Measurements from ENCODE around the gene FYTTD1. TPM values are rescaled to one million over a fixed set of nuclear protein-coding genes. Genes with fewer than 3 reads are reported as not detected.
A peak's percentile ranks its signal among the peaks of the same experiment; 100 is the strongest.

Gene FYTTD1
- total RNA-seq, 1 donor from 2014 or later = 50.8 TPM

DNA sequence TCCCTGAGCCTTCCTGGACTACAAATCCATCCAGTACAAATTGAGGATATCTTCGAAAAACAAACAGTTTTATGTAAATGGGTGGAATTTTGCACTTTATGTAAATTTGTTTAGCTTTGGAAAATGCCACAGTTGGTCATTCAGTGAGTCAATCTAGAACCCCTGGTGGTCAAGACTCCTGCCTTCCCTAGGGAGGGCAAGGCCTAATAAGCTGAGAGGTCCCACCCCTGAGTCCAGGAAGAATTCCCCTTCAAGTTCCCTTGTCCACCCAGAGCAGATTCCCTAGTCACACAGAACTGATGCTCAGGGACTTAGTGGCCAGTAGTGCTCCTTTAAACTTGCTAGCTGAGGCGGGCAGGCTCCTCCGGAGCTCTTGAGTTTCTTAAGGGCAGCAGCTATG lies 6.9 kb upstream of the FYTTD1 start:
- Mint-ChIP-seq H3K4me3 (ENCODE audit: low read depth) (no peak overlapping the region), H3K4me1 (ENCODE audit: low read depth) (no peaks in the 10 kb centered on the region), H3K36me3 (ENCODE audit: insufficient read depth) (no peaks in the 10 kb centered on the region), H3K27me3 (peaks cover 2% of the 10 kb centered on the region), H3K9me3 (ENCODE audit: low read depth) (no peaks in the 10 kb centered on the region), H3K27ac (no peak overlapping the region)
- no peak for DNase-seq (ENCODE audit: low spot score, unreplicated experiment)
- TF ChIP-seq, protein P1, sequence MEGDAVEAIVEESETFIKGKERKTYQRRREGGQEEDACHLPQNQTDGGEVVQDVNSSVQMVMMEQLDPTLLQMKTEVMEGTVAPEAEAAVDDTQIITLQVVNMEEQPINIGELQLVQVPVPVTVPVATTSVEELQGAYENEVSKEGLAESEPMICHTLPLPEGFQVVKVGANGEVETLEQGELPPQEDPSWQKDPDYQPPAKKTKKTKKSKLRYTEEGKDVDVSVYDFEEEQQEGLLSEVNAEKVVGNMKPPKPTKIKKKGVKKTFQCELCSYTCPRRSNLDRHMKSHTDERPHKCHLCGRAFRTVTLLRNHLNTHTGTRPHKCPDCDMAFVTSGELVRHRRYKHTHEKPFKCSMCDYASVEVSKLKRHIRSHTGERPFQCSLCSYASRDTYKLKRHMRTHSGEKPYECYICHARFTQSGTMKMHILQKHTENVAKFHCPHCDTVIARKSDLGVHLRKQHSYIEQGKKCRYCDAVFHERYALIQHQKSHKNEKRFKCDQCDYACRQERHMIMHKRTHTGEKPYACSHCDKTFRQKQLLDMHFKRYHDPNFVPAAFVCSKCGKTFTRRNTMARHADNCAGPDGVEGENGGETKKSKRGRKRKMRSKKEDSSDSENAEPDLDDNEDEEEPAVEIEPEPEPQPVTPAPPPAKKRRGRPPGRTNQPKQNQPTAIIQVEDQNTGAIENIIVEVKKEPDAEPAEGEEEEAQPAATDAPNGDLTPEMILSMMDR (IDR thresholded peaks at IDR 0.05; ENCODE audit: unreplicated experiment) = no peak

DNA sequence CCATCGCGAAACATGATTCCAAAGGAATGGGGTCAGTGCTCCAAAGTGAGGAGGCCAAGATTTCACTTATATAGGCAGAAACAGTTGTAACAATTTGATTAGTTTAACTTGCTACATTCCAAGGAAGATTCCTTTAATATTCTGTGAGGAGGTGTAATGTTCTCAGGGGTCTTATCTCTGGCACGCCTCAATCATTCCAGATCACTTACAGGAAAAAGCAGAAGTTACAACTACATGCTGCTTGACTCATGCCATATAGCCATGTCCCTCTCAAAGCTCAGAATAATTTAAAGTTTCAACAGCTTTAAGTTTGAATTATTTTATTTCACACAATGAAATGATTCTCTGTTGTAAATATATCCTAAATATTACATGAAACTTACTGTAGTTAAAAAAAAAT lies 3.5 kb upstream of the FYTTD1 start:
- Mint-ChIP-seq H3K27ac (no peak overlapping the region), H3K4me1 (ENCODE audit: low read depth) (peaks cover 8% of the 10 kb centered on the region), H3K9me3 (ENCODE audit: low read depth) (no peaks in the 10 kb centered on the region), H3K4me3 (ENCODE audit: low read depth) (no peak overlapping the region), H3K36me3 (ENCODE audit: insufficient read depth) (no peaks in the 10 kb centered on the region), H3K27me3 (peaks cover 6% of the 10 kb centered on the region)
- DNase-seq (ENCODE audit: low spot score, unreplicated experiment) = no peak
- TF ChIP-seq, protein P1 (IDR thresholded peaks at IDR 0.05; ENCODE audit: unreplicated experiment) = no peak

DNA sequence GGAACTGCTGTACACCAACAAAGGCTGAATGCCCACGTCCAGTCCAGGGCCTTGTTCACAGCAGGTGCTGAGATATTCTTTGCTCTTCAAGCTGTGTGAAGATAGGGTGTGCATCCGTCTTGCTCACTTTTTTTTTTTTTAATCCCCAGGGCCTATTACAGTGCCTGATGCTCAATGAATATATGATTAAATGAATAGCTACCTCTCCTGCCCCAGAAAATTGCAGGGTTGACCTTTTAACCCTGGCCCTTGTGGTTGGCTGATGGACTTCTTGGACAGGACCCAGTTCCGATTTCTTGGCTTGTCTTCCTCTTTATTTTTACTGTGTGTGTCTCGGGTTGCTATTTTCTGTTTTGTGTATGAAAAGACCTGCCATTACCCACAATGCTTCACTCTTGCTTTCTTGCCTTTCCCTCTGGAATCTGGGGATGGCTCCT lies 2.9 kb upstream of the FYTTD1 start:
- H3K27ac Mint-ChIP-seq = peak overlapping the region; percentile 12
- TF ChIP-seq, protein P1 (IDR thresholded peaks at IDR 0.05; ENCODE audit: unreplicated experiment) = no peak
- H3K9me3 Mint-ChIP-seq (ENCODE audit: low read depth) = no peaks in the 10 kb centered on the region
- DNase-seq (ENCODE audit: low spot score, unreplicated experiment) = no peak
- H3K36me3 Mint-ChIP-seq (ENCODE audit: insufficient read depth) = no peaks in the 10 kb centered on the region
- peaks cover 6% of the 10 kb centered on the region for H3K27me3 Mint-ChIP-seq
- peaks cover 9% of the 10 kb centered on the region for H3K4me1 Mint-ChIP-seq (ENCODE audit: low read depth)
- peak overlapping the region; percentile 46 for H3K4me3 Mint-ChIP-seq (ENCODE audit: low read depth)

DNA sequence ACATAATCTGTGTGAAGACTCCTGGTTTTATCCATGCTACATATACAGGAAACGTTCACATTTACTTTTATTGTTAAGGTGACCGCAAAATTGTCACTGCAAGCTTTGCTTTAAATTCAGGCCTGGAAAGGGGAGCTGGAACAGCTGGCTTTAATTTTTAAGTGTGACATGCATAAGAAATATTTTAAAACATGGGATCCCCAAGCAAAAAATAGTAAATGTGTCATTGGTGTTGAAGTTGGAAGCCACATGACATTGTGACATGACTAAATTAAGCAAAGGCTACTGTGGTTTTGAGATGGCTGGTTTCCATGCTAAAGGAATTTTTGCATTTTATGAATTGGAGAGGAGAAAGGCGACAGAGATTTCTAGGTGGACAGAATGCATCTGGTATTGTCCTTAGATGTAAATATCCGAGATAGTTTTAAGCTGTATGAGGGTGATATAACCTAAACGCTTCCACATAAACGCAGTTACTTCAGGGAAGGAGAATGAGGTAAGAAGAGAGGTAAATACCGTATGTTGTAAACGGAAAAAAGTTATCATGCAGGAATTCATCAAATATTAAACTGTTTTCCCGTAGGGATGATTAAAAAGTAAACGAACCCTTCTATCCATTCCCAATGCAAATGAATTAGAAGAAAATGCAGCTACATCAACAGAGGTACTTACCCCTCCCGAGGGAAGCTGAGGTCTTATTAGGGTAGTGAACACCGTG lies 927 bp upstream of the FYTTD1 start:
- no peaks in the 10 kb centered on the region for H3K36me3 Mint-ChIP-seq (ENCODE audit: insufficient read depth)
- peaks cover 6% of the 10 kb centered on the region for H3K27me3 Mint-ChIP-seq
- H3K4me1 Mint-ChIP-seq (ENCODE audit: low read depth) = peaks cover 13% of the 10 kb centered on the region
- peak overlapping the region; percentile 95 for H3K27ac Mint-ChIP-seq
- TF ChIP-seq, protein P1 (IDR thresholded peaks at IDR 0.05; ENCODE audit: unreplicated experiment) = no peak
- H3K9me3 Mint-ChIP-seq (ENCODE audit: low read depth) = no peaks in the 10 kb centered on the region
- peak overlapping the region; percentile 91 for H3K4me3 Mint-ChIP-seq (ENCODE audit: low read depth)
- no peak for DNase-seq (ENCODE audit: low spot score, unreplicated experiment)

DNA sequence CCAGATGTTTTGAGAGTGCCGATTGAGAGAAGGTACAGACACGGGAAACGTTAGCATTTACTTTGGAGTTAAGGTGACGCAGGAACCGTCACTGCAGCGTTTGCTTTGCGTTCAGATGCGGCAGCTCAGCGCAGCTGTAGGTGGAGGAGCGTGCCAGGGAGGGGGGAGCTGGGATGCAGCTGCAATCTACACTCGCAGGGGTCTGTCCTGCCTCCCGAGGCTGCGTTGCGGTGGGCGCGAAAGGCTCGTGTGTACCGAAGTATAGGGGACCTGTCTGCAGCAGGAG lies 425 bp upstream of the FYTTD1 start:
- no peaks in the 10 kb centered on the region for H3K9me3 Mint-ChIP-seq (ENCODE audit: low read depth)
- H3K27me3 Mint-ChIP-seq = peaks cover 6% of the 10 kb centered on the region
- H3K4me3 Mint-ChIP-seq (ENCODE audit: low read depth) = peak overlapping the region; percentile 91
- H3K36me3 Mint-ChIP-seq (ENCODE audit: insufficient read depth) = no peaks in the 10 kb centered on the region
- H3K4me1 Mint-ChIP-seq (ENCODE audit: low read depth) = peaks cover 13% of the 10 kb centered on the region
- no peak for DNase-seq (ENCODE audit: low spot score, unreplicated experiment)
- H3K27ac Mint-ChIP-seq = peak overlapping the region; percentile 95
- TF ChIP-seq, protein P1 (IDR thresholded peaks at IDR 0.05; ENCODE audit: unreplicated experiment) = no peak

All from progenitor cell of endocrine pancreas (in vitro differentiated cells).